BLaER1 (cell line): Measurements from ENCODE around the gene NTPCR.

Source experiments
- H3K27ac ChIP-seq: shearing (Covaris generic); formaldehyde crosslinking; 2 replicates; pipeline ENCODE4 v1.8.1; 2022
- H3K27me3 ChIP-seq: shearing (Covaris generic); formaldehyde crosslinking; 2 replicates; pipeline ENCODE4 v1.8.1; 2022
- H3K36me3 ChIP-seq: shearing (Covaris generic); formaldehyde crosslinking; 2 replicates; pipeline ENCODE4 v1.8.1; 2022
- H3K4me1 ChIP-seq: shearing (Covaris generic); formaldehyde crosslinking; 2 replicates; pipeline ENCODE4 v1.8.1; 2022
- H3K4me2 ChIP-seq: shearing (Covaris generic); formaldehyde crosslinking; 2 replicates; pipeline ENCODE4 v1.8.1; 2022
- H3K4me3 ChIP-seq: shearing (Covaris generic); formaldehyde crosslinking; 2 replicates; pipeline ENCODE4 v1.8.1; 2022
- H3K9ac ChIP-seq: shearing (Covaris generic); formaldehyde crosslinking; 2 replicates; pipeline ENCODE4 v1.8.1; 2022
- H3K9me3 ChIP-seq: shearing (Covaris generic); formaldehyde crosslinking; 2 replicates; pipeline ENCODE4 v1.8.1; 2022
- H4K20me1 ChIP-seq: shearing (Covaris generic); formaldehyde crosslinking; 2 replicates; pipeline ENCODE4 v1.8.1; 2022
- Cebpa-rat ChIP-seq: shearing (Covaris generic); IDR thresholded peaks from 2 replicates; pipeline ENCODE4 v1.8.1; 2022

NTPCR gene

GRCh38 chr1:233004451-233004850 lies 54.0 kb downstream of the NTPCR start:
- no peaks in the 10 kb centered on the region for H3K27me3 ChIP-seq
- TF ChIP-seq Cebpa-rat: no peak
- peaks cover 7% of the 10 kb centered on the region; the same call in 1 of the 2 replicates for H3K36me3 ChIP-seq
- no peaks in the 10 kb centered on the region for H3K9me3 ChIP-seq
- H3K9ac ChIP-seq: no peak overlapping the region
- no peaks in the 10 kb centered on the region for H4K20me1 ChIP-seq
- H3K4me1 ChIP-seq: no peaks in the 10 kb centered on the region
- no peak overlapping the region for H3K4me3 ChIP-seq
- no peak overlapping the region for H3K4me2 ChIP-seq
- H3K27ac ChIP-seq: no peak overlapping the region

GRCh38 chr1:233005156-233005555 lies 54.7 kb downstream of the NTPCR start:
- no peak overlapping the region for H3K27ac ChIP-seq
- H3K9me3 ChIP-seq: no peaks in the 10 kb centered on the region
- no peaks in the 10 kb centered on the region for H3K27me3 ChIP-seq
- TF ChIP-seq Cebpa-rat: no peak
- peaks cover 3% of the 10 kb centered on the region; the same call in 1 of the 2 replicates for H3K36me3 ChIP-seq
- no peaks in the 10 kb centered on the region for H3K4me1 ChIP-seq
- no peaks in the 10 kb centered on the region for H4K20me1 ChIP-seq
- H3K4me3 ChIP-seq: no peak overlapping the region
- H3K4me2 ChIP-seq: no peak overlapping the region
- no peak overlapping the region for H3K9ac ChIP-seq

GRCh38 chr1:233005703-233006102 lies 55.3 kb downstream of the NTPCR start:
- Histone ChIP-seq H3K27ac (no peak overlapping the region), H3K4me2 (no peak overlapping the region), H4K20me1 (no peaks in the 10 kb centered on the region), H3K36me3 (no peaks in the 10 kb centered on the region), H3K9ac (no peak overlapping the region), H3K4me1 (no peaks in the 10 kb centered on the region), H3K27me3 (no peaks in the 10 kb centered on the region), H3K4me3 (no peak overlapping the region), H3K9me3 (no peaks in the 10 kb centered on the region)
- no peak for TF ChIP-seq Cebpa-rat

GRCh38 chr1:233006108-233006507 lies 55.7 kb downstream of the NTPCR start:
- no peaks in the 10 kb centered on the region for H4K20me1 ChIP-seq
- H3K4me1 ChIP-seq: no peaks in the 10 kb centered on the region
- TF ChIP-seq Cebpa-rat: no peak

GRCh38 chr1:233006541-233006973 lies 56.1 kb downstream of the NTPCR start:
- Histone ChIP-seq H4K20me1 (no peaks in the 10 kb centered on the region), H3K4me1 (no peaks in the 10 kb centered on the region), H3K27me3 (no peaks in the 10 kb centered on the region), H3K36me3 (no peaks in the 10 kb centered on the region), H3K9me3 (no peaks in the 10 kb centered on the region), H3K27ac (no peak overlapping the region), H3K4me3 (no peak overlapping the region), H3K9ac (no peak overlapping the region), H3K4me2 (no peak overlapping the region)
- TF ChIP-seq Cebpa-rat: no peak

More at GRCh38 chr1:233006108-233006507, 55.7 kb downstream of the NTPCR start:
- no peak overlapping the region for H3K27ac ChIP-seq
- no peak overlapping the region for H3K9ac ChIP-seq
- H3K36me3 ChIP-seq: no peaks in the 10 kb centered on the region
- H3K9me3 ChIP-seq: no peaks in the 10 kb centered on the region
- H3K27me3 ChIP-seq: no peaks in the 10 kb centered on the region
- no peak overlapping the region for H3K4me3 ChIP-seq
- H3K4me2 ChIP-seq: no peak overlapping the region

- no peak for TF ChIP-seq Cebpa-rat
- Histone ChIP-seq H3K4me1 (no peaks in the 10 kb centered on the region), H3K36me3 (no peaks in the 10 kb centered on the region), H4K20me1 (no peaks in the 10 kb centered on the region), H3K4me3 (no peak overlapping the region), H3K27me3 (no peaks in the 10 kb centered on the region), H3K27ac (no peak overlapping the region), H3K4me2 (no peak overlapping the region), H3K9me3 (no peaks in the 10 kb centered on the region), H3K9ac (no peak overlapping the region)
Measured at GRCh38 chr1:233010146-233010545, 59.7 kb downstream of the NTPCR start.

- H3K9me3 ChIP-seq: no peaks in the 10 kb centered on the region
- H3K4me1 ChIP-seq: peaks cover 4% of the 10 kb centered on the region; the same call in 1 of the 2 replicates
- TF ChIP-seq Cebpa-rat: no peak
- H4K20me1 ChIP-seq: no peaks in the 10 kb centered on the region
- no peak overlapping the region for H3K27ac ChIP-seq
- H3K4me2 ChIP-seq: no peak overlapping the region
- H3K36me3 ChIP-seq: no peaks in the 10 kb centered on the region
- H3K9ac ChIP-seq: no peak overlapping the region
- H3K27me3 ChIP-seq: no peaks in the 10 kb centered on the region
- no peak overlapping the region for H3K4me3 ChIP-seq
Measured at GRCh38 chr1:233012021-233012420, 61.6 kb downstream of the NTPCR start.

- Histone ChIP-seq H3K4me1 (peaks cover 14% of the 10 kb centered on the region), H3K9ac (no peak overlapping the region), H4K20me1 (no peaks in the 10 kb centered on the region), H3K36me3 (0 out of 2 replicates have a peak, but pooled peaks cover 6% of the 10 kb centered on the region), H3K4me2 (no peak overlapping the region), H3K4me3 (no peak overlapping the region), H3K27me3 (no peaks in the 10 kb centered on the region), H3K9me3 (no peaks in the 10 kb centered on the region), H3K27ac (no peak overlapping the region)
- TF ChIP-seq Cebpa-rat: no peak
Measured at GRCh38 chr1:233015965-233016364, 65.6 kb downstream of the NTPCR start.

GRCh38 chr1:233016798-233017197 lies 66.4 kb downstream of the NTPCR start:
- no peaks in the 10 kb centered on the region for H3K27me3 ChIP-seq
- H3K4me2 ChIP-seq: no peak overlapping the region
- TF ChIP-seq Cebpa-rat: no peak
- no peak overlapping the region for H3K4me3 ChIP-seq
- peaks cover 17% of the 10 kb centered on the region for H3K4me1 ChIP-seq
- no peak overlapping the region for H3K9ac ChIP-seq
- no peak overlapping the region for H3K27ac ChIP-seq
- no peaks in the 10 kb centered on the region for H4K20me1 ChIP-seq
- no peaks in the 10 kb centered on the region for H3K9me3 ChIP-seq
- 0 out of 2 replicates have a peak, but pooled peaks cover 6% of the 10 kb centered on the region for H3K36me3 ChIP-seq

- Histone ChIP-seq H3K4me1 (peaks cover 17% of the 10 kb centered on the region), H3K27ac (no peak overlapping the region)
- TF ChIP-seq Cebpa-rat: no peak
Measured at GRCh38 chr1:233019083-233019482, 68.7 kb downstream of the NTPCR start.

More at GRCh38 chr1:233019083-233019482, 68.7 kb downstream of the NTPCR start:
- H3K9me3 ChIP-seq: no peaks in the 10 kb centered on the region
- no peak overlapping the region for H3K4me3 ChIP-seq
- no peak overlapping the region for H3K4me2 ChIP-seq
- 0 out of 2 replicates have a peak, but pooled peaks cover 6% of the 10 kb centered on the region for H3K36me3 ChIP-seq
- no peaks in the 10 kb centered on the region for H4K20me1 ChIP-seq
- no peaks in the 10 kb centered on the region for H3K27me3 ChIP-seq
- no peak overlapping the region for H3K9ac ChIP-seq
